Uterus (tissue), 2 donors: ENCODE data around the gene RAD23A.

Experiments used
- POLR2A ChIP-seq, 2 donors: fragments of 450-650 bp; IDR thresholded peaks; one replicate each; pipeline ENCODE4 v1.6.1; 2016; ENCODE audit warnings: antibody characterized with exemption in 2 of 2, mild to moderate bottlenecking in 1 of 2, moderate library complexity in 1 of 2
- TF ChIP-seq, protein P1 (sequence below), 4 experiments: fragments of 200-600 bp in 2 of 4; fragments of 450-650 bp in 2 of 4; sonication (generic) in 2 of 4; IDR thresholded peaks; one replicate each; pipeline ENCODE4 v1.5.1; 2016 to 2019; ENCODE audit warnings: antibody characterized with exemption in 4 of 4, mild to moderate bottlenecking in 2 of 4, moderate library complexity in 1 of 4

DNA sequence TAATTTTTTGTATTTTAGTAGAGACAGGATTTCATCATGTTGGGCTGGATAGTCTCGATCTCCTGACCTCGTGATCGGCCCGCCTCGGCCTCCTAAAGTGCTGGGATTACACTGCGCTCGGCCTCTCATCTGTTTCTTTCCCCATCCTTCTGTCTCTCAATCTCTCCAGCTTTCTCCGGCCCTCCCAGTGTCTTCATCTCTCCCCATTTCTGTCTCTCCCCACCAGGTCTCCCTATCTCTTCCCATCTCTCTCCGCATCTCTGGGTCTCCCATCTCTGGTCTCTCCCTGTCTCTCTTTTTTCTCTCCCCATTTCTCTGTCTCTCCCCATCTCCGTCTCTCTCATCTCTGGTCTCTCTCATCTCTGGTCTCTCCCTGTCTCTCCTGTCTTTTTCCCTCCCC, 37.4 kb downstream of the RAD23A start:
- TF ChIP-seq, protein P1, sequence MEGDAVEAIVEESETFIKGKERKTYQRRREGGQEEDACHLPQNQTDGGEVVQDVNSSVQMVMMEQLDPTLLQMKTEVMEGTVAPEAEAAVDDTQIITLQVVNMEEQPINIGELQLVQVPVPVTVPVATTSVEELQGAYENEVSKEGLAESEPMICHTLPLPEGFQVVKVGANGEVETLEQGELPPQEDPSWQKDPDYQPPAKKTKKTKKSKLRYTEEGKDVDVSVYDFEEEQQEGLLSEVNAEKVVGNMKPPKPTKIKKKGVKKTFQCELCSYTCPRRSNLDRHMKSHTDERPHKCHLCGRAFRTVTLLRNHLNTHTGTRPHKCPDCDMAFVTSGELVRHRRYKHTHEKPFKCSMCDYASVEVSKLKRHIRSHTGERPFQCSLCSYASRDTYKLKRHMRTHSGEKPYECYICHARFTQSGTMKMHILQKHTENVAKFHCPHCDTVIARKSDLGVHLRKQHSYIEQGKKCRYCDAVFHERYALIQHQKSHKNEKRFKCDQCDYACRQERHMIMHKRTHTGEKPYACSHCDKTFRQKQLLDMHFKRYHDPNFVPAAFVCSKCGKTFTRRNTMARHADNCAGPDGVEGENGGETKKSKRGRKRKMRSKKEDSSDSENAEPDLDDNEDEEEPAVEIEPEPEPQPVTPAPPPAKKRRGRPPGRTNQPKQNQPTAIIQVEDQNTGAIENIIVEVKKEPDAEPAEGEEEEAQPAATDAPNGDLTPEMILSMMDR (IDR thresholded peaks at IDR 0.05): no peak
- no peak for TF ChIP-seq POLR2A (IDR thresholded peaks at IDR 0.05)
